SK-N-SH (cell line): Measurements from ENCODE around the gene KLHL26. TPM values are rescaled to one million over a fixed set of nuclear protein-coding genes. Genes with fewer than 3 reads are reported as not detected.

Experiments
- CTCF ChIA-PET: fragments of 300-600, 350-600 bp; formaldehyde crosslinking; extraction: SDS; loops from one replicate; lab custom pipeline; 2021; lab: Yijun Ruan, JAX
- POLR2A ChIA-PET: fragments of 350-600 bp; sonication (Branson Sonifier 250); formaldehyde crosslinking; extraction: SDS; loops from one replicate; lab custom pipeline; 2020; ENCODE audit warnings: antibody characterized with exemption, inconsistent platforms; lab: Yijun Ruan, JAX
- DNase-seq: peaks from one replicate; pipeline ENCODE4 v3.0.0; 2012
- H2AFZ ChIP-seq: fragments of 200-600 bp; sonication (generic); 2 replicates; pipeline ENCODE4 v1.8.1; 2016; ENCODE audit warnings: antibody characterized with exemption, mild to moderate bottlenecking, low read depth
- H3F3A ChIP-seq: fragments of 200-600 bp; sonication (generic); replicated peaks from 2 replicates; pipeline ENCODE3; 2016; ENCODE audit warnings: antibody characterized with exemption, mild to moderate bottlenecking; ENCODE audit not compliant: insufficient read depth
- H3K27ac ChIP-seq, 2 experiments: fragments of 200-500 bp in 1 of 2; fragments of 200-600 bp in 1 of 2; sonication (Bioruptor generic) in 1 of 2; sonication (generic), shearing (Covaris generic) in 1 of 2; 2 replicates each; pipeline versions ENCODE4 v1.5.1 to v1.6.1; 2014 to 2016; ENCODE audit warnings: low read depth in 2 of 2, inconsistent platforms in 1 of 2, low read length in 1 of 2, mild to moderate bottlenecking in 1 of 2, mixed read lengths in 1 of 2
- H3K27me3 ChIP-seq: fragments of 200-600 bp; sonication (generic), shearing (Covaris generic); 2 replicates; pipeline ENCODE4 v1.6.1; 2016; ENCODE audit warnings: mixed run types; ENCODE audit not compliant: insufficient read depth
- H3K36me3 ChIP-seq, 2 experiments: fragments of 200-500 bp in 1 of 2; fragments of 200-600 bp in 1 of 2; sonication (Bioruptor generic) in 1 of 2; sonication (generic) in 1 of 2; replicated peaks in 1 of 2; 2 replicates each; pipeline versions ENCODE3 to v1.5.1; 2014 to 2016; ENCODE audit warnings: low read length in 1 of 2, mild to moderate bottlenecking in 1 of 2; ENCODE audit not compliant: insufficient read depth in 2 of 2, control insufficient read depth in 1 of 2
- H3K4me1 ChIP-seq, 2 experiments: fragments of 200-500 bp in 1 of 2; fragments of 200-600 bp in 1 of 2; sonication (Bioruptor generic) in 1 of 2; sonication (generic), shearing (Covaris generic) in 1 of 2; 2 replicates each; pipeline versions ENCODE4 v1.5.1 to v1.6.1; 2014 to 2016; ENCODE audit warnings: low read depth in 1 of 2, low read length in 1 of 2, mixed run types in 1 of 2; ENCODE audit not compliant: insufficient read depth in 2 of 2, control insufficient read depth in 1 of 2
- H3K4me2 ChIP-seq: fragments of 200-600 bp; sonication (generic), shearing (Covaris generic); 2 replicates; pipeline ENCODE4 v1.6.1; 2017; ENCODE audit warnings: mixed run types
- H3K4me3 ChIP-seq, 2 experiments: fragments of 200-500 bp in 1 of 2; fragments of 200-600 bp in 1 of 2; sonication (Bioruptor generic) in 1 of 2; sonication (generic), shearing (Covaris generic) in 1 of 2; 2 replicates each; pipeline versions ENCODE4 v1.5.1 to v1.8.1; 2014 to 2016; ENCODE audit warnings: low read depth in 2 of 2, inconsistent platforms in 1 of 2, low read length in 1 of 2, mild to moderate bottlenecking in 1 of 2, mixed read lengths in 1 of 2, moderate library complexity in 1 of 2
- H3K79me2 ChIP-seq: fragments of 200-600 bp; sonication (generic); 2 replicates; pipeline ENCODE4 v1.8.1; 2017; ENCODE audit warnings: mild to moderate bottlenecking; ENCODE audit not compliant: insufficient read depth
- H3K9ac ChIP-seq: fragments of 200-600 bp; sonication (generic); 2 replicates; pipeline ENCODE4 v1.6.1; 2017; ENCODE audit warnings: mixed run types
- H3K9me2 ChIP-seq: fragments of 200-600 bp; sonication (generic); 2 replicates; pipeline ENCODE4 v1.6.1; 2017; ENCODE audit warnings: mixed run types
- H3K9me3 ChIP-seq: fragments of 200-600 bp; sonication (generic); 2 replicates; pipeline ENCODE4 v1.6.1; 2017; ENCODE audit warnings: mixed run types, mild to moderate bottlenecking, moderate library complexity
- H4K20me1 ChIP-seq: fragments of 200-600 bp; sonication (generic); 2 replicates; pipeline ENCODE4 v1.6.1; 2017; ENCODE audit warnings: mild to moderate bottlenecking, mixed run types; ENCODE audit not compliant: insufficient read depth
- CHD2 ChIP-seq: fragments of 150-350 bp; IDR thresholded peaks from 2 replicates; pipeline ENCODE4 v1.6.1; 2018; ENCODE audit warnings: low read length; ENCODE audit not compliant: partially characterized antibody
- ELF1 ChIP-seq: IDR thresholded peaks from 2 replicates; pipeline ENCODE4 v1.4.0; 2012
- FOSL2 ChIP-seq: IDR thresholded peaks from 2 replicates; pipeline ENCODE4 v1.4.0; 2012; ENCODE audit warnings: low read depth, mild to moderate bottlenecking, moderate library complexity, borderline replicate concordance
- FOXJ3 ChIP-seq: sonication (generic); formaldehyde crosslinking; IDR thresholded peaks from 2 replicates; pipeline ENCODE4 v1.5.1; 2020; ENCODE audit warnings: mild to moderate bottlenecking, missing genetic modification reagents
- GABPA ChIP-seq: IDR thresholded peaks from 2 replicates; pipeline ENCODE4 v1.4.0; 2012; ENCODE audit warnings: low read depth, mild to moderate bottlenecking
- IRF3 ChIP-seq: fragments of 150-350 bp; IDR thresholded peaks from 2 replicates; pipeline ENCODE4 v1.6.1; 2016; ENCODE audit warnings: mild to moderate bottlenecking, low read depth, low read length
- MAX ChIP-seq: IDR thresholded peaks from 2 replicates; pipeline ENCODE4 v1.4.0; 2012; ENCODE audit warnings: low read depth
- MXI1 ChIP-seq: IDR thresholded peaks from 2 replicates; pipeline ENCODE4 v1.6.1; 2012; ENCODE audit warnings: mild to moderate bottlenecking, low read depth, low read length, improper control_type of control experiment
- NFIC ChIP-seq: IDR thresholded peaks from 2 replicates; pipeline ENCODE4 v1.4.0; 2012; ENCODE audit warnings: borderline replicate concordance
- NRF1 ChIP-seq: IDR thresholded peaks from 2 replicates; pipeline ENCODE4 v1.6.1; 2012; ENCODE audit warnings: low read depth, mild to moderate bottlenecking, low read length
- POLR2AphosphoS5 ChIP-seq: IDR thresholded peaks from 2 replicates; pipeline ENCODE4 v1.6.1; 2012; ENCODE audit warnings: low read depth, low read length
- RAD21 ChIP-seq: IDR thresholded peaks from 2 replicates; pipeline ENCODE4 v1.6.1; 2012; ENCODE audit warnings: mild to moderate bottlenecking, low read length
- RCOR1 ChIP-seq: fragments of 150-350 bp; IDR thresholded peaks from 2 replicates; pipeline ENCODE4 v1.6.1; 2017; ENCODE audit warnings: antibody characterized with exemption, low read length
- RFX5 ChIP-seq: IDR thresholded peaks from 2 replicates; pipeline ENCODE4 v1.6.1; 2012; ENCODE audit warnings: mild to moderate bottlenecking, improper control_type of control experiment, low read length
- SIN3A ChIP-seq: IDR thresholded peaks from 2 replicates; pipeline ENCODE4 v1.6.1; 2012; ENCODE audit warnings: low read depth, mild to moderate bottlenecking, low read length, moderate library complexity, borderline replicate concordance
- SMC3 ChIP-seq: IDR thresholded peaks from 2 replicates; pipeline ENCODE4 v1.6.1; 2012; ENCODE audit warnings: low read depth, low read length, improper control_type of control experiment
- TAF1 ChIP-seq: IDR thresholded peaks from 2 replicates; pipeline ENCODE4 v1.6.1; 2012; ENCODE audit warnings: low read depth, mild to moderate bottlenecking, low read length, moderate library complexity, borderline replicate concordance
- TEAD4 ChIP-seq: IDR thresholded peaks from 2 replicates; pipeline ENCODE4 v1.4.0; 2012; ENCODE audit warnings: mild to moderate bottlenecking, borderline replicate concordance; ENCODE audit not compliant: insufficient read depth
- YY1 ChIP-seq: IDR thresholded peaks from 2 replicates; pipeline ENCODE4 v1.4.0; 2012; ENCODE audit warnings: low read depth, mild to moderate bottlenecking
- WGBS: methylation state at CpG from one replicate; pipeline ENCODE4 v1.1.6; 2017; ENCODE audit warnings: low lambda C conversion rate; 5-methylcytosine and 5-hydroxymethylcytosine counted together
- polyA plus RNA-seq, 3 experiments: library from polyadenylated mRNA; depleted of rRNA; stranded (reverse); fragments of >200 nt; gene quantifications; 2 replicates each; pipeline ENCODE4 v1.2.3, GENCODE V29; 2012
- TF ChIP-seq, protein P1 (sequence below): fragments of 200-600 bp; sonication (generic); IDR thresholded peaks from 2 replicates; pipeline ENCODE4 v1.6.1; 2017; ENCODE audit warnings: antibody characterized with exemption, mild to moderate bottlenecking, moderate library complexity

KLHL26 gene
- polyA plus RNA-seq, 1 of the 3 experiments (the other 2 are of a cell fraction), result 4.6 TPM

DNA sequence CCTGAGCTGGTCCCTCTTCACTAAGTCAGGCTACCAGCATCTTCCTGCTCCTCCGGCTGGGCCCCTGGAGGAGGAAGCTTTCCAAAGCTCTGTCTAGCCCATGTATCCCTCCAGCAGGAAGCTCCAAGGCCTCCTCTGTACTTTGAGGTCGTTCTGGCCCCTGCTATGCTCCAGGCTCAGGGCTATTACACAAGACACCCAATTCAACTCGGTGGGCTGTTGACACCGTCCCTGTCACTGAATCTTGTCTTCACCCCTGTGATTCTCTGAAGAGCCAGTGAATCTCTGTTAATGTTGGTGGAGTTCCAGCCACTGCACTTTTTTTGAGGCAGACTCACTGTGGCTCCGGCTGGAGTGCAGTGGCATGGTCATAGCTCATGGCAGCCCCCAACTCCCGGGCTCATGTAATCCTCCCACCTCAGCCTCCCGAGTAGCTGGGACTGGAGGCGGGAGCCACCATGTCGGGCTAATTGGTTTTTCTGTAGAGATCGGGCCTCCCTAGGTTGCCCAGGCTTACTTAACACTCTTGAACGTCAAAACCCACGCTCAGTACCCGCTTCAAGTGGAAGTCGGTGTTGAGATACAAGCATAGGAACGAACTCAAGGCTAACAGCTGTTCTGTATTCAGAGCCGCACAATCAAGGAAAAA, 48.7 kb upstream of the KLHL26 start:
- H3K27me3 ChIP-seq, result no peaks in the 10 kb centered on the region
- H2AFZ ChIP-seq, result peak overlapping the region; percentile 84
- H3K4me3 ChIP-seq, result peak overlapping the region; percentile 83 to 89
- peak overlapping the region; percentile 69 to 94; a peak in 3 of 4 replicates for H3K27ac ChIP-seq
- H3K9ac ChIP-seq, result peak overlapping the region; percentile 79; the same call in 1 of the 2 replicates
- TF ChIP-seq FOSL2 (no peak), MXI1 (0 out of 2 replicates have a peak, but pooled peaks have one; percentile 11), TEAD4 (no peak)
- TF ChIP-seq, all 33 proteins: peak for 1
- Histone ChIP-seq H3K9me2 (no peaks in the 10 kb centered on the region), H3K4me2 (peak overlapping the region; percentile 92), H3K4me1 (peaks cover 6 to 22% of the 10 kb centered on the region in 2 experiments; a peak in 1 of 4 replicates), H3K36me3 (no peaks in the 10 kb centered on the region), H3K79me2 (peaks cover 10% of the 10 kb centered on the region; the same call in 1 of the 2 replicates), H3K9me3 (no peaks in the 10 kb centered on the region), H3F3A (peaks cover 23% of the 10 kb centered on the region), H4K20me1 (no peaks in the 10 kb centered on the region)
- CTCF ChIA-PET, result interaction anchor here (0.7 to 10.5 kb wide), 28 partner anchors 10 to 399 kb away, joined by 3 to 234 read pairs (median 6); partner anchors contain the start of genes CERS1, ELL, KXD1 and TMEM59L
- POLR2A ChIA-PET, result interaction anchor here (0.7 to 2.3 kb wide), 6 partner anchors 11 to 331 kb away, joined by 3 to 14 read pairs (median 8); partner anchors contain the start of genes COPE, DDX49 and UBA52
- 62% methylated on average over 16 of the region's 16 CpGs for WGBS
- no peak for DNase-seq

- H2AFZ ChIP-seq, result peak within 1 kb of the TSS; percentile 84
- peak within 1 kb of the TSS; percentile 79 for H3K9ac ChIP-seq
- TF ChIP-seq NFIC (no peak), IRF3 (no peak), RFX5 (no peak), TAF1 (peak; percentile 68; the same call in 1 of the 2 replicates), FOXJ3 (CRISPR knock-in tag) (0 out of 2 replicates have a peak, but pooled peaks have one; percentile 40), SMC3 (peak; percentile 2; the same call in 1 of the 2 replicates), RCOR1 (peak; percentile 24; the same call in 1 of the 2 replicates), CHD2 (peak; percentile 34), ELF1 (0 out of 2 replicates have a peak, but pooled peaks have one; percentile 21), GABPA (peak; percentile 42; the same call in 1 of the 2 replicates), FOSL2 (no peak), POLR2AphosphoS5 (peak; percentile 52), TEAD4 (peak; percentile 28; the same call in 1 of the 2 replicates), YY1 (no peak), NRF1 (peak; percentile 1; the same call in 1 of the 2 replicates), RAD21 (peak; percentile 5; the same call in 1 of the 2 replicates), MAX (peak; percentile 77; the same call in 1 of the 2 replicates), SIN3A (peak; percentile 86; the same call in 1 of the 2 replicates)
- TF ChIP-seq, protein P1, sequence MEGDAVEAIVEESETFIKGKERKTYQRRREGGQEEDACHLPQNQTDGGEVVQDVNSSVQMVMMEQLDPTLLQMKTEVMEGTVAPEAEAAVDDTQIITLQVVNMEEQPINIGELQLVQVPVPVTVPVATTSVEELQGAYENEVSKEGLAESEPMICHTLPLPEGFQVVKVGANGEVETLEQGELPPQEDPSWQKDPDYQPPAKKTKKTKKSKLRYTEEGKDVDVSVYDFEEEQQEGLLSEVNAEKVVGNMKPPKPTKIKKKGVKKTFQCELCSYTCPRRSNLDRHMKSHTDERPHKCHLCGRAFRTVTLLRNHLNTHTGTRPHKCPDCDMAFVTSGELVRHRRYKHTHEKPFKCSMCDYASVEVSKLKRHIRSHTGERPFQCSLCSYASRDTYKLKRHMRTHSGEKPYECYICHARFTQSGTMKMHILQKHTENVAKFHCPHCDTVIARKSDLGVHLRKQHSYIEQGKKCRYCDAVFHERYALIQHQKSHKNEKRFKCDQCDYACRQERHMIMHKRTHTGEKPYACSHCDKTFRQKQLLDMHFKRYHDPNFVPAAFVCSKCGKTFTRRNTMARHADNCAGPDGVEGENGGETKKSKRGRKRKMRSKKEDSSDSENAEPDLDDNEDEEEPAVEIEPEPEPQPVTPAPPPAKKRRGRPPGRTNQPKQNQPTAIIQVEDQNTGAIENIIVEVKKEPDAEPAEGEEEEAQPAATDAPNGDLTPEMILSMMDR, result peak; percentile 86
- peak; percentile 89 for DNase-seq
- H3K79me2 ChIP-seq, result peaks cover 10% of the 10 kb centered on the region; the same call in 1 of the 2 replicates
- no peaks in the 10 kb centered on the region for H3K36me3 ChIP-seq
- peaks cover 6 to 22% of the 10 kb centered on the region in 2 experiments; a peak in 1 of 4 replicates for H3K4me1 ChIP-seq
- peak within 1 kb of the TSS; percentile 69 to 94 for H3K27ac ChIP-seq
- WGBS, result 1% methylated on average over 27 of the region's 72 CpGs
- peak within 1 kb of the TSS; percentile 92 for H3K4me2 ChIP-seq
- ChIA-PET CTCF (interaction anchor here (0.7 to 10.5 kb wide), 40 partner anchors 8 to 399 kb away, joined by 3 to 234 read pairs (median 5); partner anchors contain the start of genes CERS1, CRTC1, ELL and KXD1), POLR2A (interaction anchor here (0.8 to 2.5 kb wide), 11 partner anchors 11 to 330 kb away, joined by 3 to 20 read pairs (median 5); partner anchors contain the start of genes COPE, DDX49, TMEM59L and UBA52)
- no peaks in the 10 kb centered on the region for H3K27me3 ChIP-seq
- peaks cover 26% of the 10 kb centered on the region for H3F3A ChIP-seq
- no peaks in the 10 kb centered on the region for H3K9me3 ChIP-seq
- H3K4me3 ChIP-seq, result peak within 1 kb of the TSS; percentile 83 to 89
- H4K20me1 ChIP-seq, result no peaks in the 10 kb centered on the region
- H3K9me2 ChIP-seq, result no peaks in the 10 kb centered on the region
These were observed 48.0 kb upstream of the KLHL26 start, which contains the start of gene REX1BD for GRCh38 chr19:18588611-18589379. REX1BD (plus strand) TSS chr19:18588798; CDS start chr19:18588802, 4 bp downstream.
